KOPT-K1 (cell line): ENCODE measurements around the gene TRAK2.

Experiments used
- H3K27ac ChIP-seq: fragments of 200-600 bp; sonication (generic); 2 replicates; pipeline ENCODE4 v1.5.1; 2016; ENCODE audit warnings: antibody characterized with exemption, mild to moderate bottlenecking, low read depth, low read length; ENCODE audit not compliant: poor library complexity, severe bottlenecking
- H3K36me3 ChIP-seq: fragments of 200-600 bp; sonication (generic); 2 replicates; pipeline ENCODE4 v1.5.1; 2017; ENCODE audit warnings: antibody characterized with exemption, mild to moderate bottlenecking, low read length, moderate library complexity; ENCODE audit not compliant: insufficient read depth
- H3K9me3 ChIP-seq: fragments of 200-600 bp; sonication (generic); 2 replicates; pipeline ENCODE4 v1.5.1; 2017; ENCODE audit warnings: antibody characterized with exemption, low read length, mild to moderate bottlenecking; ENCODE audit not compliant: insufficient read depth, poor library complexity, severe bottlenecking

Gene TRAK2

GRCh38 chr2:201413143-201413542, 38.1 kb downstream of the TRAK2 start:
- Histone ChIP-seq H3K36me3 (no peaks in the 10 kb centered on the region), H3K27ac (no peak overlapping the region)

GRCh38 chr2:201411421-201411820, 39.8 kb downstream of the TRAK2 start:
- Histone ChIP-seq H3K9me3 (no peaks in the 10 kb centered on the region), H3K27ac (no peak overlapping the region), H3K36me3 (no peaks in the 10 kb centered on the region)

More at GRCh38 chr2:201413143-201413542, 38.1 kb downstream of the TRAK2 start:
- no peaks in the 10 kb centered on the region for H3K9me3 ChIP-seq

GRCh38 chr2:201408931-201409330, 42.3 kb downstream of the TRAK2 start:
- no peak overlapping the region for H3K27ac ChIP-seq
- no peaks in the 10 kb centered on the region for H3K9me3 ChIP-seq
- H3K36me3 ChIP-seq, result no peaks in the 10 kb centered on the region

GRCh38 chr2:201407265-201407664, 44.0 kb downstream of the TRAK2 start:
- Histone ChIP-seq H3K36me3 (no peaks in the 10 kb centered on the region), H3K9me3 (no peaks in the 10 kb centered on the region), H3K27ac (no peak overlapping the region)

- Histone ChIP-seq H3K27ac (no peak overlapping the region), H3K9me3 (no peaks in the 10 kb centered on the region), H3K36me3 (no peaks in the 10 kb centered on the region)
Observed at GRCh38 chr2:201406077-201406662, 45.1 kb downstream of the TRAK2 start.

- Histone ChIP-seq H3K9me3 (no peaks in the 10 kb centered on the region), H3K27ac (no peak overlapping the region), H3K36me3 (no peaks in the 10 kb centered on the region)
Observed at GRCh38 chr2:201404699-201405280, 46.5 kb downstream of the TRAK2 start.

GRCh38 chr2:201403880-201404279, 47.4 kb downstream of the TRAK2 start:
- Histone ChIP-seq H3K36me3 (no peaks in the 10 kb centered on the region), H3K27ac (no peak overlapping the region), H3K9me3 (no peaks in the 10 kb centered on the region)

GRCh38 chr2:201402651-201403562, 48.4 kb downstream of the TRAK2 start:
- Histone ChIP-seq H3K9me3 (no peaks in the 10 kb centered on the region), H3K27ac (no peak overlapping the region), H3K36me3 (peaks cover 2% of the 10 kb centered on the region; the same call in 1 of the 2 replicates)

- no peaks in the 10 kb centered on the region for H3K9me3 ChIP-seq
- peaks cover 13% of the 10 kb centered on the region for H3K36me3 ChIP-seq
- no peak overlapping the region for H3K27ac ChIP-seq
Observed at GRCh38 chr2:201401815-201402214, 49.4 kb downstream of the TRAK2 start.

- peaks cover 45% of the 10 kb centered on the region for H3K36me3 ChIP-seq
- no peaks in the 10 kb centered on the region for H3K9me3 ChIP-seq
Observed at GRCh38 chr2:201396595-201396994, 54.7 kb downstream of the TRAK2 start.

GRCh38 chr2:201383136-201383535, 68.1 kb downstream of the TRAK2 start:
- H3K27ac ChIP-seq, result no peak overlapping the region
- H3K36me3 ChIP-seq, result peaks cover 51% of the 10 kb centered on the region
- peaks cover 13% of the 10 kb centered on the region for H3K9me3 ChIP-seq

More at GRCh38 chr2:201396595-201396994, 54.7 kb downstream of the TRAK2 start:
- H3K27ac ChIP-seq, result no peak overlapping the region

- Histone ChIP-seq H3K27ac (no peak overlapping the region), H3K36me3 (peaks cover 16% of the 10 kb centered on the region), H3K9me3 (peaks cover 13% of the 10 kb centered on the region)
Observed at GRCh38 chr2:201378496-201379397, 72.5 kb downstream of the TRAK2 start.

- no peak overlapping the region for H3K27ac ChIP-seq
- peaks cover 13% of the 10 kb centered on the region for H3K9me3 ChIP-seq
- H3K36me3 ChIP-seq, result peaks cover 13% of the 10 kb centered on the region
Observed at GRCh38 chr2:201377218-201377617, 74.0 kb downstream of the TRAK2 start.

GRCh38 chr2:201369775-201370174, 81.5 kb downstream of the TRAK2 start:
- Histone ChIP-seq H3K36me3 (no peaks in the 10 kb centered on the region; the same call in 1 of the 2 replicates), H3K9me3 (peaks cover 36% of the 10 kb centered on the region), H3K27ac (no peak overlapping the region)
